ENCODE results near the gene FLACC1.

DNA sequence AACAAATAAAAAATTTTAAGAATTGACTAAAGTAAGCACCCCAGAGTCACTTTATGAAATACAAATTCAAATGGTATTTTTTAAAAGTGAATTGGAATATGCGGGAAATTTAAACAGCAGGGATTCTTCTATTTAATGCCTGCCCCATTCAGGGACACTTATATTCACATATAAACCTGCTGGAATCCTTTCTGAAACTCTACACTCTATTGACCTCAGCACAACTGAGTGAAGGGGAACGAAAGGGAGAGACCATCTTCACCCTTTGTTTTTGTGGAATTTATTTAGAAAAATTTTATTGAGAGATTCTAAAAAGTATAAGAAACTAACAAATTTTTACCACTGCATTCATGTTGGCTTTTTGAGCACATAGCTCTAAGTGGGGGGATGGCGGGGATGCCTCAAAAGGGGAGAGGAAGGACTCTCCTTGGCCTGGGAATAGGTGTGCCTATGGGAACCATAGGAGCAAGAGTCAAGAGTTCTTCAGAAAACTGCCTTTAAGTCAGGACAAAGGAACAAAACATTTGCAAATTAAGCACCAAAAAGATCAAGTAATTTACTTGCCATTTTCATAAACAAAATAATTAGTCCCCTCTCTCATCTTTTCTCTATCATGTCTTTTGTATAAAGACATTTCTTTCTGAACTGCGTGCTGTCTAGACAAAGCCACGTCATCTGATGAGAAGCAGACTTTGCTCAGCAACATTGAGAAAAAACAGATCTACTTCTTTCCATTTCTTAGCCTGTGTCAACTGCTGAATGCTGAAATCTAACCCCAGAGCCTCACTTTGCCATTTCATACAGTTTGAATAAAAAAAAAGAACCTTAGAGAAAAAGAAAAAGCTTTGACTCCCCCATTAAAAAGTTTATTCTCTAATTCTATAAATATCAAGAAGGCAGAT, 21.6 kb upstream of the FLACC1 start:
- TF ChIP-seq, protein P1, sequence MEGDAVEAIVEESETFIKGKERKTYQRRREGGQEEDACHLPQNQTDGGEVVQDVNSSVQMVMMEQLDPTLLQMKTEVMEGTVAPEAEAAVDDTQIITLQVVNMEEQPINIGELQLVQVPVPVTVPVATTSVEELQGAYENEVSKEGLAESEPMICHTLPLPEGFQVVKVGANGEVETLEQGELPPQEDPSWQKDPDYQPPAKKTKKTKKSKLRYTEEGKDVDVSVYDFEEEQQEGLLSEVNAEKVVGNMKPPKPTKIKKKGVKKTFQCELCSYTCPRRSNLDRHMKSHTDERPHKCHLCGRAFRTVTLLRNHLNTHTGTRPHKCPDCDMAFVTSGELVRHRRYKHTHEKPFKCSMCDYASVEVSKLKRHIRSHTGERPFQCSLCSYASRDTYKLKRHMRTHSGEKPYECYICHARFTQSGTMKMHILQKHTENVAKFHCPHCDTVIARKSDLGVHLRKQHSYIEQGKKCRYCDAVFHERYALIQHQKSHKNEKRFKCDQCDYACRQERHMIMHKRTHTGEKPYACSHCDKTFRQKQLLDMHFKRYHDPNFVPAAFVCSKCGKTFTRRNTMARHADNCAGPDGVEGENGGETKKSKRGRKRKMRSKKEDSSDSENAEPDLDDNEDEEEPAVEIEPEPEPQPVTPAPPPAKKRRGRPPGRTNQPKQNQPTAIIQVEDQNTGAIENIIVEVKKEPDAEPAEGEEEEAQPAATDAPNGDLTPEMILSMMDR (IDR thresholded peaks at IDR 0.05): no peak
- TF ChIP-seq POLR2A (IDR thresholded peaks at IDR 0.05): no peak
